HG03066 (cell line): ENCODE measurements around the gene FARP1.

Experiments used
- ATAC-seq: cut with Tn5 transposase; IDR thresholded peaks from one replicate; pipeline ENCODE4 v1.9.1; 2021; ENCODE audit warnings: low read depth; ENCODE audit not compliant: unreplicated experiment

Gene FARP1

GRCh38 chr13:98172590-98173422 is 29.9 kb downstream of the FARP1 start:
- no peak for ATAC-seq

- no peak for ATAC-seq
These were observed 30.7 kb downstream of the FARP1 start for GRCh38 chr13:98173431-98174152.

GRCh38 chr13:98174307-98174706 is 31.4 kb downstream of the FARP1 start:
- ATAC-seq = no peak

GRCh38 chr13:98175043-98175442 is 32.1 kb downstream of the FARP1 start:
- no peak for ATAC-seq

GRCh38 chr13:98175823-98176222 is 32.9 kb downstream of the FARP1 start:
- no peak for ATAC-seq

GRCh38 chr13:98176777-98177608 is 34.1 kb downstream of the FARP1 start, which contains the start of gene RNF113B:
Gene RNF113B (minus strand): TSS chr13:98177269. CDS start chr13:98177236, 33 bp downstream.
- ATAC-seq = no peak

GRCh38 chr13:98180092-98180491 is 37.2 kb downstream of the FARP1 start:
- no peak for ATAC-seq

- no peak for ATAC-seq
These were observed 38.4 kb downstream of the FARP1 start for GRCh38 chr13:98181111-98181815.

GRCh38 chr13:98182153-98182552 is 39.3 kb downstream of the FARP1 start:
- no peak for ATAC-seq

GRCh38 chr13:98182589-98182988 is 39.7 kb downstream of the FARP1 start:
- no peak for ATAC-seq

GRCh38 chr13:98184792-98185191 is 41.9 kb downstream of the FARP1 start:
- no peak for ATAC-seq

- ATAC-seq = no peak
These were observed 44.5 kb downstream of the FARP1 start for GRCh38 chr13:98187155-98187964.

- no peak for ATAC-seq
These were observed 45.0 kb downstream of the FARP1 start for GRCh38 chr13:98187965-98188261.

GRCh38 chr13:98188544-98189166 is 45.8 kb downstream of the FARP1 start:
- ATAC-seq = no peak

GRCh38 chr13:98189841-98190505 is 47.1 kb downstream of the FARP1 start:
- no peak for ATAC-seq

GRCh38 chr13:98190889-98191444 is 48.1 kb downstream of the FARP1 start:
- no peak for ATAC-seq

- ATAC-seq = no peak
These were observed 49.1 kb downstream of the FARP1 start for GRCh38 chr13:98192008-98192407.

- no peak for ATAC-seq
These were observed 52.3 kb downstream of the FARP1 start for GRCh38 chr13:98195054-98195791.
